ENCODE measurements around the gene SYNCRIP. TPM values are rescaled to one million over a fixed set of nuclear protein-coding genes. Genes with fewer than 3 reads are reported as not detected.

The SYNCRIP gene
- total RNA-seq, 2 donors from 2014 or later, result 27.0 to 36.1 TPM

- ATAC-seq (peak; percentile 94), DNase-seq (peak; percentile 52 to 72 (median 64))
- Histone ChIP-seq H3K27me3 (no peaks in the 10 kb centered on the region), H3K4me3 (no peak overlapping the region), H3K27ac (peak overlapping the region; percentile 1 to 62 (median 58)), H3K4me1 (peaks cover 30% of the 10 kb centered on the region), H3K9me3 (no peaks in the 10 kb centered on the region), H3K36me3 (replicated peaks in 1 of 2; ENCODE audit: insufficient read depth in 1 of 2, low read depth in 2 of 2) (no peaks in the 10 kb centered on the region)
- intact Hi-C loops (cut with DNase I), result no loop called here
- 66 to 71% methylated on average over 5 of the region's 5 CpGs for WGBS, 2 donors
- no peak for TF ChIP-seq POLR2A (IDR thresholded peaks at IDR 0.05)
- TF ChIP-seq, protein P1, sequence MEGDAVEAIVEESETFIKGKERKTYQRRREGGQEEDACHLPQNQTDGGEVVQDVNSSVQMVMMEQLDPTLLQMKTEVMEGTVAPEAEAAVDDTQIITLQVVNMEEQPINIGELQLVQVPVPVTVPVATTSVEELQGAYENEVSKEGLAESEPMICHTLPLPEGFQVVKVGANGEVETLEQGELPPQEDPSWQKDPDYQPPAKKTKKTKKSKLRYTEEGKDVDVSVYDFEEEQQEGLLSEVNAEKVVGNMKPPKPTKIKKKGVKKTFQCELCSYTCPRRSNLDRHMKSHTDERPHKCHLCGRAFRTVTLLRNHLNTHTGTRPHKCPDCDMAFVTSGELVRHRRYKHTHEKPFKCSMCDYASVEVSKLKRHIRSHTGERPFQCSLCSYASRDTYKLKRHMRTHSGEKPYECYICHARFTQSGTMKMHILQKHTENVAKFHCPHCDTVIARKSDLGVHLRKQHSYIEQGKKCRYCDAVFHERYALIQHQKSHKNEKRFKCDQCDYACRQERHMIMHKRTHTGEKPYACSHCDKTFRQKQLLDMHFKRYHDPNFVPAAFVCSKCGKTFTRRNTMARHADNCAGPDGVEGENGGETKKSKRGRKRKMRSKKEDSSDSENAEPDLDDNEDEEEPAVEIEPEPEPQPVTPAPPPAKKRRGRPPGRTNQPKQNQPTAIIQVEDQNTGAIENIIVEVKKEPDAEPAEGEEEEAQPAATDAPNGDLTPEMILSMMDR (IDR thresholded peaks at IDR 0.05), result no peak
Observed at GRCh38 chr6:85580118-85580877, 62.4 kb downstream of the SYNCRIP start.

GRCh38 chr6:85579581-85579980 is 63.1 kb downstream of the SYNCRIP start:
- peak overlapping the region in 1 of 4 donors; percentile 55 for H3K27ac ChIP-seq
- DNase-seq (no peak), ATAC-seq (no peak)
- H3K36me3 ChIP-seq (replicated peaks in 1 of 2; ENCODE audit: insufficient read depth in 1 of 2, low read depth in 2 of 2), result no peaks in the 10 kb centered on the region
- H3K9me3 ChIP-seq, result no peaks in the 10 kb centered on the region
- no peak overlapping the region for H3K4me3 ChIP-seq
- TF ChIP-seq, protein P1 (IDR thresholded peaks at IDR 0.05), result no peak
- TF ChIP-seq POLR2A (IDR thresholded peaks at IDR 0.05), result no peak
- intact Hi-C loops (cut with DNase I), result no loop called here
- 76 to 80% methylated on average over 4 of the region's 4 CpGs for WGBS, 2 donors
- peaks cover 37% of the 10 kb centered on the region for H3K4me1 ChIP-seq
- H3K27me3 ChIP-seq, result no peaks in the 10 kb centered on the region

DNA sequence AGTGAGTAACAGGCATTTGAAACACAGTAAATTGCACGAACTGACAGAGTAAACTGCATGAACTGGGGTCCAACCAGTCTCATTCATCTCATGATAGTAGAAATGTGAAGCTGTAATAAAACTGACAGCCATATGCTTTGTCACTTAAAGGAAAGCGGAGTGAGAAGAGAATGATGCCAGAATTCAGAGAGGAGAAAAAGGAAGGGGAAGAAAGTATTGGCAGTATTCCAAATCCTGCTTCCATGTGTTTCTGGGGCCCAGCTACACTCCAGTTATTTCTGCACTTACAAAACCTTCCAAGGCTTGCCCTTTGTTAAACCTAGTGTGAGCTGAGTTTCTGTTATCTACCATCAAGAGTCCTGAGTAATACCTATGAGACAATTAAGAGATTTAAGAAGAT is 66.2 kb downstream of the SYNCRIP start:
- ATAC-seq (no peak), DNase-seq (no peak)
- Histone ChIP-seq H3K4me3 (no peak overlapping the region), H3K36me3 (replicated peaks in 1 of 2; ENCODE audit: insufficient read depth in 1 of 2, low read depth in 2 of 2) (no peaks in the 10 kb centered on the region), H3K4me1 (peaks cover 37% of the 10 kb centered on the region), H3K27ac (no peak overlapping the region), H3K9me3 (no peaks in the 10 kb centered on the region), H3K27me3 (no peaks in the 10 kb centered on the region)
- intact Hi-C loops (cut with DNase I), result no loop called here
- TF ChIP-seq, protein P1 (IDR thresholded peaks at IDR 0.05), result no peak
- no peak for TF ChIP-seq POLR2A (IDR thresholded peaks at IDR 0.05)
- 69 to 89% methylated on average over 2 of the region's 2 CpGs for WGBS, 2 donors

DNA sequence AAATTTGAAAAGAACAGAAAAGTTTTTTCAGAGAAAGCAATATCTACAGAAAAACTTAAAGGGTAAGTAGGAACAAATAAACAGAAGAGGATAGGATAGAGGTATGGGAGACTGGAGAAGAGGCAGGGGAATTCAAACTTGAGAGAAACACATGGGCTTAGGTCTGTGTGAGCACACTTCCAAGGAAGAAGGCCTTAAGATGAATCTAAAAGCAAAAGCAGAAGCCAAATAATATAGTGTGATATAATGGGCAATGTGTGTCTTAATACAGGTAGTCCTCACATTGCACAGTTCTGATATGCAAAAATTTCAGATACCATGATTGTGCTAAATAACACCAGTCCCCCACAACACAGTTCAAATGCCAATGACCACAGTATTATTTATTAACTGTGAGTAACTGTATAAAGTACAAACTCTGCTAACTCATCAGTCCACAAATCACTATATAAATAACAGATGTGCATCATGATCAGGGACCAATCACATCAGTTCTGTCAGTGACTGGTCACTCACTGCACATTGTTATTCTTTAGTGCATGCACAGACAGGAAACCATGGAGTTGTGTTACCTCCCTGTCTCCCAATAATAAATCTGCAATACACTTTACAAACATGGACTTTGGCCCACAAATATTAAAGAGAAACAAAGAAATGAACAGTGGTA is 67.6 kb downstream of the SYNCRIP start:
- no peak for TF ChIP-seq POLR2A (IDR thresholded peaks at IDR 0.05)
- TF ChIP-seq, protein P1 (IDR thresholded peaks at IDR 0.05), result no peak
- intact Hi-C loops (cut with DNase I), result no loop called here
- H3K27ac ChIP-seq, result peak overlapping the region in 1 of 4 donors; percentile 3

More for the DNA sequence above, 67.6 kb downstream of the SYNCRIP start:
- H3K27me3 ChIP-seq, result no peaks in the 10 kb centered on the region
- ATAC-seq (peak; percentile 52), DNase-seq (no peak)
- H3K36me3 ChIP-seq (replicated peaks in 1 of 2; ENCODE audit: insufficient read depth in 1 of 2, low read depth in 2 of 2), result no peaks in the 10 kb centered on the region
- no peak overlapping the region for H3K4me3 ChIP-seq
- H3K4me1 ChIP-seq, result peaks cover 23% of the 10 kb centered on the region
- H3K9me3 ChIP-seq, result no peaks in the 10 kb centered on the region
